HG03097 (cell line): Measurements from ENCODE around the gene EOMES.
A peak's percentile ranks its signal among the peaks of the same experiment; 100 is the strongest.

Experiments used
- ATAC-seq: cut with Tn5 transposase; IDR thresholded peaks from one replicate; pipeline ENCODE4 v1.9.1; 2021; ENCODE audit not compliant: unreplicated experiment, low FRiP score

The EOMES gene

GRCh38 chr3:27681249-27681748, 40.8 kb downstream of the EOMES start:
- peak; percentile 68 for ATAC-seq

GRCh38 chr3:27680517-27681246, 41.4 kb downstream of the EOMES start:
- ATAC-seq, result no peak

- no peak for ATAC-seq
Measured at GRCh38 chr3:27679691-27680090, 42.4 kb downstream of the EOMES start.

- no peak for ATAC-seq
Measured at GRCh38 chr3:27678234-27678633, 43.9 kb downstream of the EOMES start.

DNA sequence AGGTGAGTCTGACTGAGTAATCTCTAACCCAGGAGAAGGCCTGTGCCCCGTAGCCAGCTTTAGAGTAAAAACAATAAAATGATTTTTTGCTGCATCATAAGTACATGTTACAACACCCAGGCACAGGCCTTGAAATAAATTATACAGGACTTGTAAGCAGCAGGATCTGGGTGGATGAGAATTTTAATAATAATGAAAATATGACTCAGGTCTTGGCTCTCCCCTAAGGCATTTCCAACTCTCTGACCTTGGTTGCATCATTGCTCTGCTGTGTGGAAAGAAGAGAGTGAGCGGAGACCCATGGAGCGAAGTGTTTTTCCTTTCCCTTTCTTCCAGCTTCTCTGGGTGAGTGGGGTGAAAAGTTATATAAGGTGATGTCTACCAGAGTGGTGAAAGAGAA, 44.6 kb downstream of the EOMES start:
- no peak for ATAC-seq

- no peak for ATAC-seq
Measured at GRCh38 chr3:27675287-27675686, 46.8 kb downstream of the EOMES start.

- ATAC-seq, result no peak
Measured at GRCh38 chr3:27673701-27674100, 48.4 kb downstream of the EOMES start.

- ATAC-seq, result no peak
Measured at GRCh38 chr3:27671101-27671500, 51.0 kb downstream of the EOMES start.

- no peak for ATAC-seq
Measured at GRCh38 chr3:27670619-27671018, 51.5 kb downstream of the EOMES start.

DNA sequence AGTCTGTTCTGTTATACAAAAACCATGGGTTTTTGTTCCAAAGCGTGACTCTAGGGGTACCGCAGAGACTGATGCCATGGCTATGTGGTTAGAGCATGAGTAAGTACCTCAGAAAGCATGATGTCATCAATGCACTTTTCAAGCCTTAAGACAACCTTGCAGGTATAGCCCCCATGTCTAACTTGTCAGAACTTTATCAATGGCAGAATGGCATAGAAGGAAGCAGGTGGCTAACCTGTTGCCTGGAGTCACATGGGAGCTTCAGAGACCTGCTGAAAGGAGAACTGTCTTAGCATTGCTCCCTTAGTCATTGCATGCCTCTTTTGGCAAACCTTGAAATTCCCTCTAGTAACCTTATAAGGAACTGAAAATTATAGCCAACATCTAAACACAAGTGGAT, 52.5 kb downstream of the EOMES start:
- ATAC-seq, result no peak

- no peak for ATAC-seq
Measured at GRCh38 chr3:27667751-27668150, 54.4 kb downstream of the EOMES start.

- ATAC-seq, result no peak
Measured at GRCh38 chr3:27666708-27667107, 55.4 kb downstream of the EOMES start.

GRCh38 chr3:27666272-27666671, 55.9 kb downstream of the EOMES start:
- no peak for ATAC-seq
